Neural cell (in vitro differentiated cells): ENCODE data around the gene ACSL5. TPM values are rescaled to one million over a fixed set of nuclear protein-coding genes. Genes with fewer than 3 reads are reported as not detected.

Experiments
- H2AFZ ChIP-seq: fragments of 200-600, 300-800 bp; sonication (generic), shearing (Covaris generic); 2 replicates; pipeline ENCODE4 v1.6.0; 2014; ENCODE audit warnings: low read depth, mild to moderate bottlenecking, antibody characterized with exemption, low read length, moderate library complexity
- H3F3A ChIP-seq: fragments of 200-600 bp; shearing (Covaris generic); 2 replicates; pipeline ENCODE4 v1.6.1; 2016; ENCODE audit warnings: mild to moderate bottlenecking, moderate library complexity, mixed read lengths, antibody characterized with exemption, low read length; ENCODE audit not compliant: insufficient read depth, poor library complexity, severe bottlenecking
- H3K27ac ChIP-seq: fragments of 200-600, 300-800 bp; sonication (generic), shearing (Covaris generic); 2 replicates; pipeline ENCODE4 v1.5.1; 2014; ENCODE audit warnings: mild to moderate bottlenecking, low read length, moderate library complexity
- H3K27me3 ChIP-seq: fragments of 300-800, 200-600 bp; sonication (generic), shearing (Covaris generic); 2 replicates; pipeline ENCODE4 v1.6.0; 2014; ENCODE audit warnings: mild to moderate bottlenecking, low read depth, low read length, moderate library complexity; ENCODE audit not compliant: insufficient read depth
- H3K36me3 ChIP-seq: fragments of 300-800, 200-600 bp; sonication (generic), shearing (Covaris generic); 2 replicates; pipeline ENCODE4 v1.5.1; 2014; ENCODE audit warnings: mild to moderate bottlenecking, antibody characterized with exemption, low read length, moderate library complexity; ENCODE audit not compliant: insufficient read depth
- H3K4me2 ChIP-seq: fragments of 300-800, 200-600 bp; sonication (generic), shearing (Covaris generic); 2 replicates; pipeline ENCODE4 v1.6.0; 2014; ENCODE audit warnings: mild to moderate bottlenecking, low read length
- H3K4me3 ChIP-seq: fragments of 300-800, 200-600 bp; sonication (generic), shearing (Covaris generic); 2 replicates; pipeline ENCODE4 v1.5.1; 2014; ENCODE audit warnings: mild to moderate bottlenecking, low read length, moderate library complexity
- H3K79me2 ChIP-seq: fragments of 200-600 bp; shearing (Covaris generic); replicated peaks from 2 replicates; pipeline ENCODE4 v1.6.0; 2014; ENCODE audit warnings: mild to moderate bottlenecking, low read length, moderate library complexity; ENCODE audit not compliant: insufficient read depth
- H3K9ac ChIP-seq: fragments of 300-800, 200-600 bp; sonication (generic), shearing (Covaris generic); 2 replicates; pipeline ENCODE4 v1.6.1; 2016; ENCODE audit warnings: mild to moderate bottlenecking, low read length, mixed read lengths
- H3K9me2 ChIP-seq: fragments of 200-600 bp; shearing (Covaris generic); 2 replicates; pipeline ENCODE4 v1.6.1; 2016; ENCODE audit warnings: mild to moderate bottlenecking, low read length, mixed read lengths; ENCODE audit not compliant: insufficient read depth
- H3K9me3 ChIP-seq: fragments of 200-600, 300-800 bp; sonication (generic), shearing (Covaris generic); 2 replicates; pipeline ENCODE4 v1.6.1; 2016; ENCODE audit warnings: mild to moderate bottlenecking, mixed run types, low read length, moderate library complexity, mixed read lengths
- H4K20me1 ChIP-seq: fragments of 200-600 bp; shearing (Covaris generic); 2 replicates; pipeline ENCODE4 v1.6.1; 2016; ENCODE audit warnings: mild to moderate bottlenecking, mixed run types; ENCODE audit not compliant: insufficient read depth
- EP300 ChIP-seq: fragments of 450-650 bp; conservative IDR thresholded peaks from 2 replicates; pipeline ENCODE4 v1.6.1; 2014; ENCODE audit warnings: antibody characterized with exemption, mild to moderate bottlenecking, moderate library complexity; ENCODE audit not compliant: poor library complexity, severe bottlenecking
- EZH2 ChIP-seq: fragments of 200-600, 300-800 bp; shearing (Covaris generic), sonication (generic); IDR thresholded peaks from 2 replicates; pipeline ENCODE4 v1.6.1; 2014; ENCODE audit warnings: antibody characterized with exemption, low read length, borderline replicate concordance, mild to moderate bottlenecking; ENCODE audit not compliant: insufficient read depth, poor library complexity, severe bottlenecking
- MXI1 ChIP-seq: fragments of 450-650 bp; conservative IDR thresholded peaks from 2 replicates; pipeline ENCODE4 v1.6.1; 2014; ENCODE audit warnings: antibody characterized with exemption, mild to moderate bottlenecking; ENCODE audit not compliant: poor library complexity, severe bottlenecking
- POLR2AphosphoS5 ChIP-seq: IDR thresholded peaks from 2 replicates; pipeline ENCODE4 v1.6.1; 2012
- RAD21 ChIP-seq: fragments of 450-650 bp; conservative IDR thresholded peaks from 2 replicates; pipeline ENCODE4 v1.6.1; 2014; ENCODE audit warnings: antibody characterized with exemption, mild to moderate bottlenecking, moderate library complexity
- SMC3 ChIP-seq: fragments of 450-650 bp; conservative IDR thresholded peaks from 2 replicates; pipeline ENCODE4 v1.6.1; 2014; ENCODE audit warnings: antibody characterized with exemption, mild to moderate bottlenecking, moderate library complexity; ENCODE audit not compliant: poor library complexity
- TAF1 ChIP-seq: IDR thresholded peaks from 2 replicates; pipeline ENCODE4 v1.6.1; 2012; ENCODE audit warnings: low read depth
- polyA plus RNA-seq: library from polyadenylated mRNA; depleted of rRNA; stranded (reverse); fragments of >200 nt; gene quantifications from 2 replicates; pipeline ENCODE4 v1.2.3, GENCODE V29; 2014
- TF ChIP-seq, protein P1 (sequence below): fragments of 450-650 bp; IDR thresholded peaks from 2 replicates; pipeline ENCODE4 v1.5.1; 2014; ENCODE audit warnings: antibody characterized with exemption, mild to moderate bottlenecking, moderate library complexity; ENCODE audit not compliant: poor library complexity, severe bottlenecking
- TF ChIP-seq, protein P2 (sequence below): IDR thresholded peaks from 2 replicates; pipeline ENCODE4 v1.6.1; 2012; ENCODE audit warnings: borderline replicate concordance

Gene ACSL5
- polyA plus RNA-seq, 1 donor from 2014 or later: not detected

DNA sequence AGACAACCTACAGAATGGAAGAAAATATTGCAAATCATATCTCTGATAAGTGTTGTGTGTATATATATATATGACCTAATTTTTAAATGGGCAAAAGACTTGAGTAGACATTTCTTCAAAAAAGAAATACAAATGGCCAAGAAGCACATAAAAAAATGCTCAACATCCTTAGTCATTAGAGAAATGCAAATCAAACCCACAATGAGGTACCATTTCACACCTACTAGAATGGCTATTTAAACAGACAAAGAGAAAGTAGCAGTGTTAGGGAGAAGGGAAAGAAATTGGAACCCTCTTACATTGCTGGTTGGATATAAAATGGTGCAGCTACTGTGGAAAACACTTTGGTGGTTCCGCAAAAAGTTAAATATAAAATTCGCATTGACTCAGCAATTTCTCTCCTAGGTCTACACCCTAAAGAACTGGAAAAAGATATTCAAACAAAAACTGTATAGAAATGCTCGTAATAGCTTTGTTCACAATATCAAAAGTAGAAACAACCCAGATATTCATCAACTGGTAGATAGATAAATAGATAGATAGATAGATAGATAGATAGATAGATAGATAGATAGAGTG lies 16.3 kb downstream of the ACSL5 start:
- H3K9me2 ChIP-seq: no peaks in the 10 kb centered on the region
- H3K79me2 ChIP-seq: no peaks in the 10 kb centered on the region
- no peak overlapping the region for H2AFZ ChIP-seq
- H3F3A ChIP-seq: no peaks in the 10 kb centered on the region
- no peaks in the 10 kb centered on the region for H3K9me3 ChIP-seq
- H3K4me2 ChIP-seq: no peak overlapping the region
- H3K4me3 ChIP-seq: no peak overlapping the region
- no peak for TF ChIP-seq EZH2
- no peak for TF ChIP-seq RAD21
- TF ChIP-seq, protein P1, sequence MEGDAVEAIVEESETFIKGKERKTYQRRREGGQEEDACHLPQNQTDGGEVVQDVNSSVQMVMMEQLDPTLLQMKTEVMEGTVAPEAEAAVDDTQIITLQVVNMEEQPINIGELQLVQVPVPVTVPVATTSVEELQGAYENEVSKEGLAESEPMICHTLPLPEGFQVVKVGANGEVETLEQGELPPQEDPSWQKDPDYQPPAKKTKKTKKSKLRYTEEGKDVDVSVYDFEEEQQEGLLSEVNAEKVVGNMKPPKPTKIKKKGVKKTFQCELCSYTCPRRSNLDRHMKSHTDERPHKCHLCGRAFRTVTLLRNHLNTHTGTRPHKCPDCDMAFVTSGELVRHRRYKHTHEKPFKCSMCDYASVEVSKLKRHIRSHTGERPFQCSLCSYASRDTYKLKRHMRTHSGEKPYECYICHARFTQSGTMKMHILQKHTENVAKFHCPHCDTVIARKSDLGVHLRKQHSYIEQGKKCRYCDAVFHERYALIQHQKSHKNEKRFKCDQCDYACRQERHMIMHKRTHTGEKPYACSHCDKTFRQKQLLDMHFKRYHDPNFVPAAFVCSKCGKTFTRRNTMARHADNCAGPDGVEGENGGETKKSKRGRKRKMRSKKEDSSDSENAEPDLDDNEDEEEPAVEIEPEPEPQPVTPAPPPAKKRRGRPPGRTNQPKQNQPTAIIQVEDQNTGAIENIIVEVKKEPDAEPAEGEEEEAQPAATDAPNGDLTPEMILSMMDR: no peak
- no peak for TF ChIP-seq POLR2AphosphoS5
- no peak for TF ChIP-seq MXI1
- no peaks in the 10 kb centered on the region for H3K36me3 ChIP-seq
- H4K20me1 ChIP-seq: no peaks in the 10 kb centered on the region
- no peak overlapping the region for H3K27ac ChIP-seq
- no peaks in the 10 kb centered on the region for H3K27me3 ChIP-seq
- no peak overlapping the region for H3K9ac ChIP-seq

DNA sequence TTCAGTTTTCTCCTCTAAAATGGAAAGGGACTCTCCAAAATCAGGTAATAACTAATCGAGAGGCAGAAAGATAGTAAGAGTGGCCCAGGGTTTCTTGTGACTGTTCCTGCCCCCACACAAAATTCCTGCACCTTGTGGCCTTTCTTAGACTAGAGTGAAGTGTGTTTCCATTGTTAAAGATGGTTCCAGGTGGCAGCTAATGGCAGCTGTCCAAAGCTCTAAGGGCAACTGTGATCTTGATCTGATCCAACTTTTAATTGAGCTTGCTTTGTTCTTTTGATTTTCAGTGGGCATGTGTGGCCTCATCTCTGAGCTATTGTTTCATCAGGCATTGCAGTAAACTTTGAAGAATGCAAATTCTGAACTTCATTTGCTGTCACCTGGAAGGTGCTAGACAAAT lies 19.4 kb downstream of the ACSL5 start:
- H3K27me3 ChIP-seq: no peaks in the 10 kb centered on the region
- no peaks in the 10 kb centered on the region for H3K9me2 ChIP-seq
- TF ChIP-seq SMC3: no peak
- no peak for TF ChIP-seq POLR2AphosphoS5
- no peak for TF ChIP-seq RAD21
- TF ChIP-seq MXI1: no peak
- no peak for TF ChIP-seq TAF1
- no peak overlapping the region for H3K9ac ChIP-seq
- no peak overlapping the region for H3K27ac ChIP-seq
- no peak overlapping the region for H2AFZ ChIP-seq
- no peak overlapping the region for H3K4me3 ChIP-seq
- no peaks in the 10 kb centered on the region for H4K20me1 ChIP-seq
- H3K79me2 ChIP-seq: no peaks in the 10 kb centered on the region
- H3F3A ChIP-seq: no peaks in the 10 kb centered on the region
- no peaks in the 10 kb centered on the region for H3K9me3 ChIP-seq
- H3K4me2 ChIP-seq: no peak overlapping the region
- H3K36me3 ChIP-seq: no peaks in the 10 kb centered on the region

DNA sequence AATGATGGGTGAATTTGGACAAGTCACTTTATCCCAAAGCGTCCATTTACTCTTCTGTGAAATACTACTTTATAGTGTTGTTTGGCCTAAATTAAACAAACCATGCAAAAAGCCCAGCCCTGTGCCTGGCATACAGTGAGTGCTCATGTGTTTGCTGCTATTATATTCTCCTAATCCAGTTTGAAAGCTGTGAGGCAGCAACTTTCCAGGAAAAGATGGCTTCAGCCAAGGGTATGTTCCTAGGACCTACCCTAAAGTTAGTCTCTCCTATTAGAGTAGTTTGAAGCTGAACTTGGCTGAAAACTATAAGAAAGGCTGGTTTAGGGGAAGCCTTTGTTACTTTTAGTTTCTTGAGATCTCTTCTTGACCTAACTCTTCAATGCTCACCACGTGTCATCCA lies 19.9 kb downstream of the ACSL5 start:
- no peaks in the 10 kb centered on the region for H3K36me3 ChIP-seq
- H3K79me2 ChIP-seq: no peaks in the 10 kb centered on the region
- no peaks in the 10 kb centered on the region for H3K27me3 ChIP-seq
- no peak overlapping the region for H3K9ac ChIP-seq
- no peak overlapping the region for H3K4me3 ChIP-seq
- H3K9me3 ChIP-seq: no peaks in the 10 kb centered on the region
- H2AFZ ChIP-seq: no peak overlapping the region
- TF ChIP-seq POLR2AphosphoS5: no peak
- TF ChIP-seq, protein P1: no peak
- no peak for TF ChIP-seq RAD21
- no peak for TF ChIP-seq EP300
- no peak for TF ChIP-seq SMC3
- no peak for TF ChIP-seq TAF1
- TF ChIP-seq, protein P2, sequence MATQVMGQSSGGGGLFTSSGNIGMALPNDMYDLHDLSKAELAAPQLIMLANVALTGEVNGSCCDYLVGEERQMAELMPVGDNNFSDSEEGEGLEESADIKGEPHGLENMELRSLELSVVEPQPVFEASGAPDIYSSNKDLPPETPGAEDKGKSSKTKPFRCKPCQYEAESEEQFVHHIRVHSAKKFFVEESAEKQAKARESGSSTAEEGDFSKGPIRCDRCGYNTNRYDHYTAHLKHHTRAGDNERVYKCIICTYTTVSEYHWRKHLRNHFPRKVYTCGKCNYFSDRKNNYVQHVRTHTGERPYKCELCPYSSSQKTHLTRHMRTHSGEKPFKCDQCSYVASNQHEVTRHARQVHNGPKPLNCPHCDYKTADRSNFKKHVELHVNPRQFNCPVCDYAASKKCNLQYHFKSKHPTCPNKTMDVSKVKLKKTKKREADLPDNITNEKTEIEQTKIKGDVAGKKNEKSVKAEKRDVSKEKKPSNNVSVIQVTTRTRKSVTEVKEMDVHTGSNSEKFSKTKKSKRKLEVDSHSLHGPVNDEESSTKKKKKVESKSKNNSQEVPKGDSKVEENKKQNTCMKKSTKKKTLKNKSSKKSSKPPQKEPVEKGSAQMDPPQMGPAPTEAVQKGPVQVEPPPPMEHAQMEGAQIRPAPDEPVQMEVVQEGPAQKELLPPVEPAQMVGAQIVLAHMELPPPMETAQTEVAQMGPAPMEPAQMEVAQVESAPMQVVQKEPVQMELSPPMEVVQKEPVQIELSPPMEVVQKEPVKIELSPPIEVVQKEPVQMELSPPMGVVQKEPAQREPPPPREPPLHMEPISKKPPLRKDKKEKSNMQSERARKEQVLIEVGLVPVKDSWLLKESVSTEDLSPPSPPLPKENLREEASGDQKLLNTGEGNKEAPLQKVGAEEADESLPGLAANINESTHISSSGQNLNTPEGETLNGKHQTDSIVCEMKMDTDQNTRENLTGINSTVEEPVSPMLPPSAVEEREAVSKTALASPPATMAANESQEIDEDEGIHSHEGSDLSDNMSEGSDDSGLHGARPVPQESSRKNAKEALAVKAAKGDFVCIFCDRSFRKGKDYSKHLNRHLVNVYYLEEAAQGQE: no peak
- TF ChIP-seq EZH2: no peak
- TF ChIP-seq MXI1: no peak
- H4K20me1 ChIP-seq: no peaks in the 10 kb centered on the region
- no peaks in the 10 kb centered on the region for H3K9me2 ChIP-seq
- no peak overlapping the region for H3K27ac ChIP-seq
- H3F3A ChIP-seq: no peaks in the 10 kb centered on the region
- no peak overlapping the region for H3K4me2 ChIP-seq
